Activated T-cell treated with anti-CD3 and anti-CD28 coated beads, Interleukin-2, amount 50 U/mL, for 72 hours (primary cell): Measurements from ENCODE around the gene FGF7. TPM values are rescaled to one million over a fixed set of nuclear protein-coding genes. Genes with fewer than 3 reads are reported as not detected.
"Not testable (repeated sequence)": the region's sequence is repeated elsewhere in the genome, so short reads cannot be mapped to it uniquely, and the experiment has no call there.

Experiments used
- ATAC-seq, 2 donors: fragments of 150-1000 bp; cut with Tn5 transposase; replicated peaks in 1 of 2; 2 replicates each; pipeline ENCODE4 v1.10.0; 2021; ENCODE audit warnings: moderate library complexity in 2 of 2, mild to moderate bottlenecking in 1 of 2
- DNase-seq, 2 donors: peaks; one replicate each; pipeline ENCODE4 v3.0.0; 2021 to 2022; ENCODE audit warnings: mixed read lengths in 1 of 2
- H3K27ac Mint-ChIP-seq: one replicate; pipeline ENCODE4 v1.8.0; 2022; ENCODE audit warnings: mild to moderate bottlenecking, moderate library complexity, mixed read lengths
- H3K27me3 Mint-ChIP-seq: one replicate; pipeline ENCODE4 v1.8.0; 2022; ENCODE audit warnings: low read depth, mixed read lengths
- H3K36me3 Mint-ChIP-seq, 2 donors: one replicate each; pipeline ENCODE4 v1.8.0; 2022; ENCODE audit warnings: mixed read lengths in 2 of 2, mild to moderate bottlenecking in 1 of 2; ENCODE audit not compliant: insufficient read depth in 2 of 2
- H3K4me1 Mint-ChIP-seq: one replicate; pipeline ENCODE4 v1.8.0; 2022; ENCODE audit warnings: low read depth, mixed read lengths
- H3K4me3 Mint-ChIP-seq, 2 donors: one replicate each; pipeline ENCODE4 v1.8.0; 2022; ENCODE audit warnings: mild to moderate bottlenecking in 2 of 2, mixed read lengths in 2 of 2, moderate library complexity in 2 of 2
- H3K9me3 Mint-ChIP-seq, 2 donors: one replicate each; pipeline ENCODE4 v1.8.0; 2022; ENCODE audit warnings: mixed read lengths in 2 of 2
- total RNA-seq, 2 donors: library from RNA; stranded (reverse); gene quantifications; one replicate each; pipeline ENCODE4 v1.2.3, GENCODE V29; 2022

Gene FGF7, protein sequence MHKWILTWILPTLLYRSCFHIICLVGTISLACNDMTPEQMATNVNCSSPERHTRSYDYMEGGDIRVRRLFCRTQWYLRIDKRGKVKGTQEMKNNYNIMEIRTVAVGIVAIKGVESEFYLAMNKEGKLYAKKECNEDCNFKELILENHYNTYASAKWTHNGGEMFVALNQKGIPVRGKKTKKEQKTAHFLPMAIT
- total RNA-seq, result not detected

DNA sequence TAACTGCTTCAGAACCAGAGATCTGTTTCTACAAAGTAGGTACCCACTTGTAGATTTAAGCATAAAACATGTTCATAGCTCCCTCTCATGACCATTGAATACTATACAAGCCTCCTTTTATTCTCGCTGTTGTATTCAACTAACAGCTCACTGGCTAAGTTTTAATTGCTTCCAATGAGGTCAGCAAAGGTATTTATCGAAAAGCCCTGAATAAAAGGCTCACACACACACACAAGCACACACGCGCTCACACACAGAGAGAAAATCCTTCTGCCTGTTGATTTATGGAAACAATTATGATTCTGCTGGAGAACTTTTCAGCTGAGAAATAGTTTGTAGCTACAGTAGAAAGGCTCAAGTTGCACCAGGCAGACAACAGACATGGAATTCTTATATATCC, at the start of gene FGF7:
TSS of gene FGF7 (plus strand) at position 222 of the 400 bp plus-strand sequence. CDS start 1,056 bp downstream, outside the sequence.
- Mint-ChIP-seq H3K36me3 (no peaks in the 10 kb centered on the region), H3K4me3 (peak within 1 kb of the TSS in 1 of 2 donors; percentile 29)

DNA sequence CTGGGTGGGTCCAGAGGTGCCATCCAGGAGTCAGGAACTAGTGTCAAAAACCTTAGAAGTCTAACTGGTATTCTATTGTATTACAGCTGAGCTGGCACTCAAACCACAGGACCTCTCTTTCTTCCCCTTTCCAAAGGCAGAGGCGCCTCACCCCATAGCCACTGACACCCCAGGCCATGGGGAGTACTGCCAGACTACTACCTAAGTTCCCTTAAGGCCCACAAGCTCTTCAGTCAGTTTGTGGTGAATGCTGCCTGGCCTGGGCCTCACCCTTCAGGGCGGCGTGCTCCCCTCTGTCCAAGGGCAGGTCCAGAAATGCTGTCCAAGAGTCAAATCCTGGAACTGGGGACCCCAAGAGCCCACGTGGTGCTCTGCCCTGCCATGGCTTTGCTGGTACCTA, 43.0 kb upstream of the FGF7 start:
- H3K9me3 Mint-ChIP-seq, result no peaks in the 10 kb centered on the region
- H3K4me1 Mint-ChIP-seq, result no peaks in the 10 kb centered on the region
- H3K4me3 Mint-ChIP-seq, result no peak overlapping the region
- no peaks in the 10 kb centered on the region for H3K36me3 Mint-ChIP-seq
- no peaks in the 10 kb centered on the region for H3K27me3 Mint-ChIP-seq
- H3K27ac Mint-ChIP-seq, result no peak overlapping the region
- DNase-seq, result no peak
- ATAC-seq, result no peak

More for the DNA sequence above, at the start of gene FGF7:
- Mint-ChIP-seq H3K9me3 (no peaks in the 10 kb centered on the region), H3K27me3 (no peaks in the 10 kb centered on the region), H3K4me1 (no peaks in the 10 kb centered on the region), H3K27ac (no peak within 1 kb of the TSS)
- no peak for DNase-seq
- no peak for ATAC-seq

DNA sequence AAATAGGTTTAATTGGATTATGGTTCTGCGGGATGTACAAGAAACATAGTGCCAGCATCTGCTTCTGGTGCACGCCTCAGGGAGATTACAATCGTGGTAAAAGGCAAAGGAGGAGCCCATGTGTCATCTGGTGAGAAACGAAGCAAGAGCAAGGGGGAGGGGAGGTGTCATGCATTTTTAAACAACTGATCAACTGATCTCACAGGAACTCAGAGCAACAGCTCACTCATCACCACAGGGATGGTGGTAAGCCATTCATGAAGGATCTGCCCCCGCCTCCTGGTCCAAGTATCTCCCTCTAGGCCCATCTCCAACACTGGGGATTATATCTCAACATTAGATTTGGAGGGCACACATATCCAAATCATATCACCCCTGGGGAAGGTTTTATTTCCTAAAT, 42.1 kb upstream of the FGF7 start:
- Mint-ChIP-seq H3K4me3 (no peak overlapping the region), H3K4me1 (no peaks in the 10 kb centered on the region), H3K36me3 (no peaks in the 10 kb centered on the region), H3K27ac (no peak overlapping the region), H3K27me3 (no peaks in the 10 kb centered on the region), H3K9me3 (no peaks in the 10 kb centered on the region)
- DNase-seq (no peak), ATAC-seq (no peak)

DNA sequence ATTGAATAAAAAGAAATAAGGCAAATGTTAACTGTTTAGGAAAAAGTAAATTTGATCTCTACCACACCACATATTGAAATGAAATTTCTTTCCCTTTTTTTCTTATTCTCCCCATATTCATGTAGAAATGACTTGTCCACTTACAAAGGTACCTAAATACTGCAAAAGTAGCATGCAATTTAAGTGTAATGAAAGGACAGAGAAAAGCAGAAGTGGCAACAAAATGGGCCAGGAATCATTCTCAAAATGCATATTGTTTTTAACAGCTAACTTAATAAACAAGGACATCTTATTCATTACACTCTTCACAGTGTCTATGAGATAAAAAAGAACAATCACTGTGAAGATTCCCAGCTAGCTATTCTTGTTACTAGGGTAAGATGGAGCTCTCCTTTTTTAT, 40.6 kb upstream of the FGF7 start:
- no peaks in the 10 kb centered on the region for H3K27me3 Mint-ChIP-seq
- DNase-seq (no peak), ATAC-seq (no peak)
- no peaks in the 10 kb centered on the region for H3K36me3 Mint-ChIP-seq
- H3K4me1 Mint-ChIP-seq, result no peaks in the 10 kb centered on the region
- H3K27ac Mint-ChIP-seq, result no peak overlapping the region
- H3K4me3 Mint-ChIP-seq, result no peak overlapping the region
- no peaks in the 10 kb centered on the region for H3K9me3 Mint-ChIP-seq

DNA sequence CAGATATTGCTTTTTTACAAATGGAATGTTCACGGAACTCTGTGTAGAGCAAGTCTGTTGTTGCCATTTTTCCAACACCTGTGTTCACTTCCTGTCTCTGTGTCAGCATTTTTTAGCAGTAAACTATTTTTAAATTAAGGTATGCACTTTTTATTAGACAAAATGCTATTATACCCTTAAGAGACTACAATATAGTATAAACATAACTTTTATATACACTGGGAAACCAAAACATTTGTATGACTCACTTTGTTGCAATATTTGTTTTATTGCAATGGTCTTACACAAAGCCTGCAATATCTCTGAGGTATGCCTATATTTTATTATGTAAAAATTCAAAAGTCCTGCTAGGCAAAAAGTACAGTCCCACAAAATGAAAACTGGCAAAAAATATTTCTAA, 39.8 kb upstream of the FGF7 start:
- Mint-ChIP-seq H3K9me3 (no peaks in the 10 kb centered on the region), H3K27ac (no peak overlapping the region), H3K27me3 (no peaks in the 10 kb centered on the region), H3K4me3 (no peak overlapping the region), H3K36me3 (no peaks in the 10 kb centered on the region), H3K4me1 (no peaks in the 10 kb centered on the region)
- ATAC-seq (no peak), DNase-seq (no peak)

DNA sequence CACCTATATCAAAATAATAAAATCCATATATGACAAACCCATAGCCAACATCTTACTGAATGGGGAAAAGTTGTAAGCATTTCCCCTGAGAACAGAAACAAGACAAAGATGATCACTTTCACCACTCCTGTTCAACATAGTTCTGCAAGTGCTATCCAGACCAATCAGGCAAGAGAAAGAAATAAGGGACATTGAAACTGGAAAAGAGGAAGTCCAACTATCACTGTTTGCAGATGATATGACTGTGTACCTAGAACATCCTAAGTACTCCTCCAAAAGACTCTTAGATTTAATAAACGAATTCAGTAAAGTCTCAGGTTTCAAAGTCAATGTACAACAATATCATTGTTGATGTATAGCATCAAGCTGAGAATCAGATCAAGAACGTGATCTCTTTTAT, 35.6 kb upstream of the FGF7 start:
- no peak for DNase-seq
- ATAC-seq, result no peak
- H3K36me3 Mint-ChIP-seq, result no peaks in the 10 kb centered on the region
- H3K4me1 Mint-ChIP-seq, result no peaks in the 10 kb centered on the region
- H3K4me3 Mint-ChIP-seq, result no peak overlapping the region
- H3K27me3 Mint-ChIP-seq, result no peaks in the 10 kb centered on the region
- H3K27ac Mint-ChIP-seq, result no peak overlapping the region
- peaks cover 0 to 1% of the 10 kb centered on the region in 2 donors for H3K9me3 Mint-ChIP-seq

DNA sequence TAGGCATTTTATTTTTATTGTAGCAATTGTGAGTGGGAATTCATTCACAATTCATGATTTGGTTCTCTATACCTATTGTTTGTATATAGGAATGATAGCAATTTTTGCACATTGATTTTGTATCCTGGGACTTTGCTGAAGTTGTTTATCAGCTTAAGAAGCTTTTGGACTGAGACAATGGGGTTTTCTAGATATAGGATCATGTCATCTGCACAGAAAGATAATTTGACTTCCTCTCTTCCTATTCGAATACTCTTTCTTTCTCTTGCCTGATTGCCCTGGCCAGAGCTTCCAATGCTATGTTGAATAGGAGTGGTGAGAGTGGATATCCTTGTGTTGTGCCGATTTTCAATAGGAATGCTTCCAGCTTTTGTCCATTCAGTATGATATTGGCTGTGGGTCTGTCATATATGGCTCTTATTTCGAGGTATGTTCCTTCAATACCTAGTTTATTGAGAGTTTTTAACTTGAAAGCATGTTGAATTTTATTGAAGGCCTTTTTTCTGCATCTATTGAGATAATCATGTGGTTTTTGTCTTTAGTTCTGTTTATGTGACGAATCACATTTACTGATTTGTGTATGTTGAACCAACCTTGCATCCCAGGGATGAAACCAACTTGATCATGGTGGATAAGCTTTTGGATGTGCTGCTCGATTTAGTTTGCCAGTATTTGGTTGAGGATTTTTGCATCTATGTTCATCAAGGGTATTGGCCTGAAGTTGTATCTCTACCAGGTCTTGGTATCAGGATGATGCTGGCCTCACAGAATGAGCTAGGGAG, 20.3 kb upstream of the FGF7 start:
- not testable (repeated sequence) for ATAC-seq, DNase-seq, H3K27ac Mint-ChIP-seq, H3K9me3 Mint-ChIP-seq, H3K4me1 Mint-ChIP-seq, H3K4me3 Mint-ChIP-seq, H3K36me3 Mint-ChIP-seq, H3K27me3 Mint-ChIP-seq

DNA sequence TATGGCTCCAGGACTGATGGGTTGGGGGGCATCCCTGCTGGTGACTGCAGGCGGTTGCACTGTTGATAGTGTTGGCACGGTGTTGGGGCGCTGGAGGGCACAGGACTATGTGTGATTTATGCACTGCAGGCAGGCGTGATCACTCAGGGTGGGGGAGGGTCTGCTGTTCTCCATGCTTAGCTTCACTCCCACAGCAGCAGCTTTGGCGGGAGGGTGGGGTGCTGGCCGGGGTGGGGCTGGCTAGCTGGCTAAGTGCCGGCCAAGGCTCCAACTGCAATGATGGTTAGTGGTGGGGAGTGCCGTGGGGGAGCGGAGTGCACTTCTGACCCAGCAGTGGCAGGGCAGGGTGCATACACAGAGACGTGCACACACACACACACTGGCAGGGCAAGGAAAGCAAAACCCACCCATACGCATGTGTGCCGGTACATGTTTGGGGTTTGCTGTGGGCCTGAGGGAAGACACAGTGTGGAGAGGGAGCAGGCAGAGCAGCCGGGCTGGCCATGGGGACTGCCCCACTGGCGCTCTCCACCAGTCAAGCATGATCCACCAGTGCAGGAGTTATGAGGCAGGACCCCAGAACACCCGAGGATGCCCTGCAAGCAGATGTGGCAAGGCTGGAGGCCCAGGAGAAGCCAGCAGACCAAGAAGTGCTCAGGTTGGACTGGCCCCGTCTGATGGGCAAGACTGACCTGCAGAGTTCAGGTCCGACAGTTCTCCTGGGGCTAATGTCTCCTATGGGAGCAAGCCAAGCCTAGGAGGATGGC, 16.5 kb upstream of the FGF7 start:
- H3K4me1 Mint-ChIP-seq, result no peaks in the 10 kb centered on the region
- ATAC-seq (no peak), DNase-seq (no peak)
- no peak overlapping the region for H3K27ac Mint-ChIP-seq
- H3K27me3 Mint-ChIP-seq, result no peaks in the 10 kb centered on the region
- peaks cover 1 to 2% of the 10 kb centered on the region in 2 donors for H3K9me3 Mint-ChIP-seq
- H3K4me3 Mint-ChIP-seq, result no peak overlapping the region
- H3K36me3 Mint-ChIP-seq, result no peaks in the 10 kb centered on the region

DNA sequence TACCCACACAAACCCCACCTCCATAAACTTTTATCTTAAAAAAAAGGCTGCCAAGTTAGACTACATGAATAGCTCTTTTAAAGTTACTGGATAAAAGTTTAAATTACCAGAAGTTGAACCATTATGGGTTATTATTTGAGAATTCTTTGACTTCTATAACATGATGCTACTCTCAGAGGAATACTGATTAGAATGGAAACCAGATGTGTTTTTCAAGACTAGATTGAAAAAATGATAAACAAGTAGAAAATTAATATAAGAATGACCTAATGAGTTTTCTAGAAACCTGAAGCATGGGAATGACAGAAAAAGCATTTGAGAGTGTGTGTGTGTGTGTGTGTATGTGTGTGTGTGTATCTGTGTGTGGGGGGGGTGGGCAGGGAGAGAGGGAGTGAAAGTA, 12.4 kb upstream of the FGF7 start:
- no peaks in the 10 kb centered on the region for H3K9me3 Mint-ChIP-seq
- H3K4me3 Mint-ChIP-seq, result no peak overlapping the region
- H3K36me3 Mint-ChIP-seq, result peaks cover 0 to 2% of the 10 kb centered on the region in 2 donors
- H3K27ac Mint-ChIP-seq, result no peak overlapping the region
- H3K4me1 Mint-ChIP-seq, result no peaks in the 10 kb centered on the region
- no peak for DNase-seq
- ATAC-seq, result no peak
- peaks cover 13% of the 10 kb centered on the region for H3K27me3 Mint-ChIP-seq

DNA sequence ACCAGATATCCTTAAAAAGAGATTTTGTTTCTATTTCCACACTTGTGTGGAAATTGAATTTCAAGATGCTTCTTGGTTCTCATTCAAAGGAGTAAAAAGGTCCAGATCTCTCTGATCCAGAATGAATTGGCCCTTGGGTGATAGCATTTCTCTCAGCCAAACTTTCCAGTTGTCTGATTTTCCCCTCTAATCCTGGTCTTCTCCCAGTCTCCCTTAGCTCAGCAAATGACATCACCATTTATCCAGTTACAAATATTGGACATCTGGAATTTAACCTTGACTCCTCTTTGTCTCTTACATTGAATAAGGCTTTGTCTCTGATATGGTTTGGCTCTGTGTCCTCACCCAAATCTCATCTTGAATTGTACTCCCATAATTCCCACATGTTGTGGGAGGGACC, 10.2 kb upstream of the FGF7 start:
- Mint-ChIP-seq H3K4me1 (no peaks in the 10 kb centered on the region), H3K36me3 (peaks cover 0 to 2% of the 10 kb centered on the region in 2 donors), H3K27me3 (peaks cover 18% of the 10 kb centered on the region), H3K4me3 (no peak overlapping the region), H3K27ac (no peak overlapping the region), H3K9me3 (no peaks in the 10 kb centered on the region)
- ATAC-seq (no peak), DNase-seq (no peak)

DNA sequence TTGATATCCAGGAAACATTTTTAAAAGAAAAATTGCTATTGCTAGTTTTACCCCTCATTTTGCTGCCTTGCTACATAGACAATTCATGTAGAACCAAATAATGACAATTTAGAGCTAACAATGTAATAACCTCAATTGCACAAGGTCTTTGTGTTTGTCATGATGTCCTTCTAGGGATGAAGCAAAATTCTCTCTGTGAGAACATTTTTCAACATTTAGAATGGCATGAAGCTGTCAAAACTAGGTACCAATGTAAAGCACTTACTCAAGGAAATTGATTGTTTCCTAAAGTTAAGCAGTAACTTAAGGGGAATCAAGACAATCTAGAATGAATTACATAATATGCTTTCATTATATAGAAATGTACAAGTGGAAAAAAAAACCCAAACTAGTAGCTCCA, 7.9 kb upstream of the FGF7 start:
- no peak for ATAC-seq
- H3K4me3 Mint-ChIP-seq, result no peak overlapping the region
- peaks cover 0 to 2% of the 10 kb centered on the region in 2 donors for H3K36me3 Mint-ChIP-seq
- DNase-seq, result no peak
- H3K9me3 Mint-ChIP-seq, result no peaks in the 10 kb centered on the region
- H3K27me3 Mint-ChIP-seq, result peaks cover 18% of the 10 kb centered on the region
- no peak overlapping the region for H3K27ac Mint-ChIP-seq
- H3K4me1 Mint-ChIP-seq, result no peaks in the 10 kb centered on the region

DNA sequence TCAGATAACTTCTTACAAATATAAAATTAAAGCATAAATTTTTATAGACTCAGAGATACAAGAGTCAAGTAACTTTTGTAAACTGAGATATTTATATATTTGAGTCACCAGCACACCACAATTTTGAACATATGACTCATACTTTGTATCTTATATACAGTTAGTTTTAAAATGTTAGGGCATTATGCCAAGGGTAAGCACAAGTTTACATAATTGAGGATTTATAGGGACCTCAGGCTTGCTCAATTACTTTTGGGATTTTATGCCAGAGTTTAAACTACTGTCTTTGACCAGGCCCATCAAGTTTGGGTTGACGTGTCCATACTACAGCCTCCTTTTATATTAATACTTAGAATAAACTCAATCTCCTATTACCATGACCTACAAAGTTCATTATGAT, 7.4 kb upstream of the FGF7 start:
- Mint-ChIP-seq H3K4me3 (no peak overlapping the region), H3K9me3 (no peaks in the 10 kb centered on the region), H3K36me3 (peaks cover 0 to 2% of the 10 kb centered on the region in 2 donors), H3K27me3 (peaks cover 18% of the 10 kb centered on the region), H3K27ac (no peak overlapping the region), H3K4me1 (no peaks in the 10 kb centered on the region)
- DNase-seq (no peak), ATAC-seq (no peak)

DNA sequence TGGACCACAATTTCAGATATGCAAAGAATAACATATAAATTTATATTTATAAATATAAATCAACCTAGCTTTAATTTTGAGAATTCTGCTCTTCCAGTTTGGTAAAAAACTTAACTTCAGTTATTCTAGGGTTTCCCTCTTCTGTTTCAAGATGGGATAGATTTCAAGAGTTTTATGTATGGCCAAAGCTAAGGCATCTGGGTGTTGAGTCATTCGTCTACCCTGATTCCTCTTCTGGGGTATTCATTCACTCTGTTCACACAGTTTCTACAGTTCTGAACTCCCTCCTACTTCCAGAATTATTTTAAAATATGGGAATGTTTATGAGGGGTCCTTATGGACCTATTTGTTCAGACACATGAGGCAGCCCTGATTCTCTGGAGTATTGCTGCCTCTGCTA, 4.2 kb upstream of the FGF7 start:
- no peaks in the 10 kb centered on the region for H3K36me3 Mint-ChIP-seq
- H3K4me1 Mint-ChIP-seq, result no peaks in the 10 kb centered on the region
- H3K27ac Mint-ChIP-seq, result no peak overlapping the region
- no peaks in the 10 kb centered on the region for H3K9me3 Mint-ChIP-seq
- DNase-seq, result no peak
- ATAC-seq, result no peak
- no peak overlapping the region for H3K4me3 Mint-ChIP-seq
- H3K27me3 Mint-ChIP-seq, result peaks cover 17% of the 10 kb centered on the region
